GM12874 (cell line): Measurements from ENCODE around the gene RGPD5.
"Not testable (repeated sequence)": the region's sequence is repeated elsewhere in the genome, so short reads cannot be mapped to it uniquely, and the experiment has no call there.

Source experiments
- CTCF ChIP-seq: IDR thresholded peaks from 2 replicates; pipeline ENCODE4 v1.5.1; 2011; ENCODE audit warnings: low read depth, mild to moderate bottlenecking, control low read depth, low read length, moderate library complexity; ENCODE audit not compliant: insufficient read depth

Gene RGPD5

GRCh38 chr2:109794074-109794737 lies at the start of gene RGPD5:
Gene RGPD5 (plus strand): TSS chr2:109794305. CDS start chr2:109794466, 161 bp downstream.
- TF ChIP-seq CTCF = not testable (repeated sequence)

- TF ChIP-seq CTCF = not testable (repeated sequence)
Observed at GRCh38 chr2:109898462-109899336, 104.6 kb downstream of the RGPD5 start, which contains the start of gene LIMS3. Gene LIMS3 (plus strand): TSS chr2:109898688. CDS start chr2:109898729, 41 bp downstream.
